HepG2 (cell line): ENCODE data around the gene HLF. TPM values are rescaled to one million over a fixed set of nuclear protein-coding genes. Genes with fewer than 3 reads are reported as not detected.

Source experiments
- AGO2 ChIP-seq: fragments of 200-400 bp; formaldehyde crosslinking; optimal IDR thresholded peaks from 2 replicates; pipeline ENCODE3; 2017; ENCODE audit warnings: mild to moderate bottlenecking, low read depth, low read length, moderate library complexity
- BRCA1 ChIP-seq: sonication (generic); formaldehyde crosslinking; IDR thresholded peaks from 2 replicates; pipeline ENCODE4 v1.4.0; 2020; ENCODE audit warnings: missing genetic modification reagents
- FOSL1 ChIP-seq: sonication (generic); formaldehyde crosslinking; IDR thresholded peaks from 2 replicates; pipeline ENCODE4 v1.9.0; 2021; ENCODE audit warnings: missing genetic modification reagents, borderline replicate concordance
- HNRNPUL1 ChIP-seq: fragments of 200-400 bp; formaldehyde crosslinking; IDR thresholded peaks from 2 replicates; pipeline ENCODE4 v1.6.1; 2017; ENCODE audit warnings: low read depth, mild to moderate bottlenecking, low read length, moderate library complexity
- IRF1 ChIP-seq: sonication (generic); formaldehyde crosslinking; IDR thresholded peaks from 2 replicates; pipeline ENCODE4 v1.4.0; 2020; ENCODE audit warnings: low read depth, mild to moderate bottlenecking, missing genetic modification reagents
- KLF6 ChIP-seq: IDR thresholded peaks from 2 replicates; pipeline ENCODE4 v1.8.0; 2016; ENCODE audit warnings: missing biosample characterization, missing genetic modification reagents
- MBD4 ChIP-seq: IDR thresholded peaks from 2 replicates; pipeline ENCODE4 v1.6.1; 2012; ENCODE audit warnings: low read length, inconsistent platforms, borderline replicate concordance
- MXD4 ChIP-seq: IDR thresholded peaks from 2 replicates; pipeline ENCODE4 v1.6.1; 2016; ENCODE audit warnings: mild to moderate bottlenecking, missing biosample characterization, missing genetic modification reagents
- NCOA1 ChIP-seq: sonication (generic); formaldehyde crosslinking; IDR thresholded peaks from 2 replicates; pipeline ENCODE4 v1.9.0; 2021; ENCODE audit warnings: missing genetic modification reagents
- NFATC3 ChIP-seq: sonication (generic); formaldehyde crosslinking; IDR thresholded peaks from 2 replicates; pipeline ENCODE4 v1.5.1; 2020; ENCODE audit warnings: mild to moderate bottlenecking, missing genetic modification reagents
- NFE2L1 ChIP-seq: sonication (generic); formaldehyde crosslinking; IDR thresholded peaks from 2 replicates; pipeline ENCODE4 v1.4.0; 2020; ENCODE audit warnings: missing genetic modification reagents, mild to moderate bottlenecking, borderline replicate concordance
- SSRP1 ChIP-seq: IDR thresholded peaks from 2 replicates; pipeline ENCODE4 v1.6.1; 2016; ENCODE audit warnings: control low read depth
- STAG1 ChIP-seq: sonication (generic); formaldehyde crosslinking; IDR thresholded peaks from 2 replicates; pipeline ENCODE4 v1.4.0; 2020; ENCODE audit warnings: missing genetic modification reagents
- ZKSCAN5 ChIP-seq: sonication (generic); formaldehyde crosslinking; IDR thresholded peaks from 2 replicates; pipeline ENCODE4 v1.5.1; 2020; ENCODE audit warnings: mild to moderate bottlenecking, missing genetic modification reagents
- ZNF256 ChIP-seq: sonication (generic); formaldehyde crosslinking; conservative IDR thresholded peaks from 2 replicates; pipeline ENCODE4 v1.4.0; 2020; ENCODE audit warnings: missing genetic modification reagents
- ZNF335 ChIP-seq: sonication (generic); formaldehyde crosslinking; IDR thresholded peaks from 2 replicates; pipeline ENCODE4 v1.4.0; 2020; ENCODE audit warnings: missing genetic modification reagents
- ZNF33A ChIP-seq: sonication (generic); formaldehyde crosslinking; IDR thresholded peaks from 2 replicates; pipeline ENCODE4 v1.5.1; 2020; ENCODE audit warnings: missing genetic modification reagents, mild to moderate bottlenecking, moderate library complexity, borderline replicate concordance
- ZNF446 ChIP-seq: sonication (generic); formaldehyde crosslinking; IDR thresholded peaks from 2 replicates; pipeline ENCODE4 v1.5.0; 2020; ENCODE audit warnings: mild to moderate bottlenecking, missing genetic modification reagents
- ZNF496 ChIP-seq: sonication (generic); formaldehyde crosslinking; IDR thresholded peaks from 2 replicates; pipeline ENCODE4 v1.8.1; 2023; ENCODE audit warnings: mild to moderate bottlenecking, moderate library complexity, missing genetic modification reagents; ENCODE audit not compliant: insufficient replicate concordance
- ZNF558 ChIP-seq: sonication (generic); formaldehyde crosslinking; IDR thresholded peaks from 2 replicates; pipeline ENCODE4 v1.9.0; 2022; ENCODE audit warnings: mild to moderate bottlenecking, missing genetic modification reagents, borderline replicate concordance
- ZNF644 ChIP-seq: IDR thresholded peaks from 2 replicates; pipeline ENCODE4 v1.6.1; 2016; ENCODE audit warnings: low read depth
- polyA plus RNA-seq, 8 experiments: library from polyadenylated mRNA; depleted of rRNA in 3 of 8; stranded (reverse) in 7 of 8; unstranded in 1 of 8; fragments of >200 nt; fragmentation: Illumina TruSeq in 4 of 8; extraction: Trizol in 4 of 8; gene quantifications; 2 replicates each; pipeline versions ENCODE4 v1.2.1 to v1.2.3, GENCODE V29; 2011 to 2016; ENCODE audit warnings: low read depth in 4 of 8, missing spikeins in 1 of 8, mixed read lengths in 1 of 8; ENCODE audit not compliant: insufficient read depth in 1 of 8
- total RNA-seq, 5 experiments: library from RNA; depleted of rRNA; stranded (reverse); fragments of >200 nt; fragmentation: Illumina TruSeq; extraction: Trizol; gene quantifications; 2 replicates each; pipeline ENCODE4 v1.2.3, GENCODE V29; 2016; ENCODE audit warnings: low read depth in 1 of 5
- TF ChIP-seq, protein P1 (sequence below): sonication (generic); formaldehyde crosslinking; IDR thresholded peaks from one replicate; pipeline ENCODE4 v1.5.1; 2020; ENCODE audit warnings: mild to moderate bottlenecking, missing genetic modification reagents; ENCODE audit errors: not compliant biosample characterization

HLF gene
- total and polyA plus RNA-seq, 2 of the 13 experiments (the other 11 are each of a cell fraction or from before 2014, with no cell fraction given) = 202 to 346 TPM

- TF ChIP-seq, protein P1, sequence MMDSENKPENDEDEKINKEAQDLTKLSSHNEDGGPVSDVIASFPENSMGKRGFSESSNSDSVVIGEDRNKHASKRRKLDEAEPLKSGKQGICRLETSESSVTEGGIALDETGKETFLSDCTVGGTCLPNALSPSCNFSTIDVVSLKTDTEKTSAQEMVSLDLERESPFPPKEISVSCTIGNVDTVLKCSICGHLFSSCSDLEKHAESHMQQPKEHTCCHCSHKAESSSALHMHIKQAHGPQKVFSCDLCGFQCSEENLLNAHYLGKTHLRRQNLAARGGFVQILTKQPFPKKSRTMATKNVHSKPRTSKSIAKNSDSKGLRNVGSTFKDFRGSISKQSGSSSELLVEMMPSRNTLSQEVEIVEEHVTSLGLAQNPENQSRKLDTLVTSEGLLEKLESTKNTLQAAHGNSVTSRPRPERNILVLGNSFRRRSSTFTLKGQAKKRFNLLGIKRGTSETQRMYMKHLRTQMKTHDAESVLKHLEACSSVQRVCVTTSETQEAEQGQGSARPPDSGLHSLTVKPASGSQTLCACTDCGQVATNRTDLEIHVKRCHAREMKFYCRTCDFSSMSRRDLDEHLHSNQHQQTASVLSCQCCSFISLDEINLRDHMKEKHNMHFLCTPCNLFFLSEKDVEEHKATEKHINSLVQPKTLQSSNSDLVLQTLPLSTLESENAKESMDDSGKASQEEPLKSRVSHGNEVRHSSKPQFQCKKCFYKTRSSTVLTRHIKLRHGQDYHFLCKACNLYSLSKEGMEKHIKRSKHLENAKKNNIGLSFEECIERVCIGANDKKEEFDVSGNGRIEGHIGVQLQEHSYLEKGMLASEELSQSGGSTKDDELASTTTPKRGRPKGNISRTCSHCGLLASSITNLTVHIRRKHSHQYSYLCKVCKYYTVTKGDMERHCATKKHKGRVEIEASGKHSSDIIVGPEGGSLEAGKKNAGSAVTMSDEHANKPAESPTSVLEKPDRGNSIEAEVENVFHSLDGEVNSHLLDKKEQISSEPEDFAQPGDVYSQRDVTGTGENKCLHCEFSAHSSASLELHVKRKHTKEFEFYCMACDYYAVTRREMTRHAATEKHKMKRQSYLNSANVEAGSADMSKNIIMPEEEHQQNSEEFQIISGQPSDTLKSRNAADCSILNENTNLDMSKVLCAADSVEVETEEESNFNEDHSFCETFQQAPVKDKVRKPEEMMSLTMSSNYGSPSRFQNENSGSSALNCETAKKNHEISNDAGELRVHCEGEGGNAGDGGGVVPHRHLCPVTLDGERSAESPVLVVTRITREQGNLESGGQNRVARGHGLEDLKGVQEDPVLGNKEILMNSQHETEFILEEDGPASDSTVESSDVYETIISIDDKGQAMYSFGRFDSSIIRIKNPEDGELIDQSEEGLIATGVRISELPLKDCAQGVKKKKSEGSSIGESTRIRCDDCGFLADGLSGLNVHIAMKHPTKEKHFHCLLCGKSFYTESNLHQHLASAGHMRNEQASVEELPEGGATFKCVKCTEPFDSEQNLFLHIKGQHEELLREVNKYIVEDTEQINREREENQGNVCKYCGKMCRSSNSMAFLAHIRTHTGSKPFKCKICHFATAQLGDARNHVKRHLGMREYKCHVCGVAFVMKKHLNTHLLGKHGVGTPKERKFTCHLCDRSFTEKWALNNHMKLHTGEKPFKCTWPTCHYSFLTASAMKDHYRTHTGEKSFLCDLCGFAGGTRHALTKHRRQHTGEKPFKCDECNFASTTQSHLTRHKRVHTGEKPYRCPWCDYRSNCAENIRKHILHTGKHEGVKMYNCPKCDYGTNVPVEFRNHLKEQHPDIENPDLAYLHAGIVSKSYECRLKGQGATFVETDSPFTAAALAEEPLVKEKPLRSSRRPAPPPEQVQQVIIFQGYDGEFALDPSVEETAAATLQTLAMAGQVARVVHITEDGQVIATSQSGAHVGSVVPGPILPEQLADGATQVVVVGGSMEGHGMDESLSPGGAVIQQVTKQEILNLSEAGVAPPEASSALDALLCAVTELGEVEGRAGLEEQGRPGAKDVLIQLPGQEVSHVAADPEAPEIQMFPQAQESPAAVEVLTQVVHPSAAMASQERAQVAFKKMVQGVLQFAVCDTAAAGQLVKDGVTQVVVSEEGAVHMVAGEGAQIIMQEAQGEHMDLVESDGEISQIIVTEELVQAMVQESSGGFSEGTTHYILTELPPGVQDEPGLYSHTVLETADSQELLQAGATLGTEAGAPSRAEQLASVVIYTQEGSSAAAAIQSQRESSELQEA (CRISPR knock-in tag) = no peak
- no peak for TF ChIP-seq ZNF446 (CRISPR knock-in tag)
- peak; percentile 18; the same call in 1 of the 2 replicates for TF ChIP-seq MXD4
- peak; percentile 71 for TF ChIP-seq MBD4
- TF ChIP-seq NCOA1 (CRISPR knock-in tag) = peak; percentile 100
- no peak; the same call in none of the 2 replicates for TF ChIP-seq BRCA1 (CRISPR knock-in tag)
- TF ChIP-seq ZNF256 (CRISPR knock-in tag) = no peak
- peak; percentile 89 for TF ChIP-seq FOSL1 (CRISPR knock-in tag)
- no peak; the same call in 1 of the 2 replicates for TF ChIP-seq STAG1 (CRISPR knock-in tag)
- TF ChIP-seq KLF6 (CRISPR knock-in tag) = peak; percentile 89
- peak; percentile 89 for TF ChIP-seq AGO2
- TF ChIP-seq ZNF558 (CRISPR knock-in tag) = peak; percentile 88
- TF ChIP-seq SSRP1 = peak; percentile 92; the same call in 1 of the 2 replicates
- peak; percentile 71 for TF ChIP-seq ZNF644 (CRISPR knock-in tag)
- TF ChIP-seq NFATC3 (CRISPR knock-in tag) = no peak
- TF ChIP-seq ZKSCAN5 (CRISPR knock-in tag) = no peak
- TF ChIP-seq IRF1 (CRISPR knock-in tag) = no peak
- peak; percentile 33; the same call in 1 of the 2 replicates for TF ChIP-seq ZNF33A (CRISPR knock-in tag)
- no peak for TF ChIP-seq ZNF496 (CRISPR knock-in tag)
- TF ChIP-seq HNRNPUL1 = no peak
- TF ChIP-seq NFE2L1 (CRISPR knock-in tag) = no peak
- TF ChIP-seq ZNF335 (CRISPR knock-in tag) = 0 out of 2 replicates have a peak, but pooled peaks have one; percentile 60
These were observed 20.9 kb downstream of the HLF start (continued) for GRCh38 chr17:55285340-55286301.
